VCaP (cell line): ENCODE results near the gene GPX7.
"Not testable (repeated sequence)": the region's sequence is repeated elsewhere in the genome, so short reads cannot be mapped to it uniquely, and the experiment has no call there.

ENCODE experiments used
- H3K27ac ChIP-seq: fragments of 450-650 bp; 2 replicates; pipeline ENCODE4 v1.5.1; 2017
- CTCF ChIP-seq: fragments of 450-650 bp; conservative IDR thresholded peaks from 2 replicates; pipeline ENCODE4 v1.5.1; 2017; ENCODE audit warnings: mild to moderate bottlenecking, moderate library complexity

GPX7 gene

DNA sequence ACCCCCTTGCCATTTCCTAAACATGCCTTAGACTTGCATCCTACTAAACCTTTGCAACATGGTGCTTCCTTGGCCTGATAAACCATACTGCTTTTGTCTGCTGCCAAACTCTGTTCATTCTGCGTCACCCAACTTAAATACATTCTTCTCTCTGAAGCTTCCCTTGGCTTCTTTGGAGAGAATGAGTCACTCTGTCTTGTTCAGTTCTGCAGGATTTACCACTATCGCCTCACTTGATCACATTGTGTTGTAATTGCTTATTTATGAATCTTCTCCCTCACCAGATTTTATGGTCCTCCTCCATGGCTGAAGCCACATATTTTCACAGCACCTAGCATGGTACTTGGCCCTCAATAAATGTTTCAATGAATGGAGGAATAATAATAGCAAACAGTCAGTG lies 27.6 kb upstream of the GPX7 start:
- TF ChIP-seq CTCF = no peak
- H3K27ac ChIP-seq = no peak overlapping the region

- H3K27ac ChIP-seq = no peak overlapping the region
- no peak for TF ChIP-seq CTCF
These were observed 26.1 kb upstream of the GPX7 start for GRCh38 chr1:52576074-52576473.

- not testable (repeated sequence) for H3K27ac ChIP-seq
These were observed 24.1 kb upstream of the GPX7 start for GRCh38 chr1:52578066-52578465.

DNA sequence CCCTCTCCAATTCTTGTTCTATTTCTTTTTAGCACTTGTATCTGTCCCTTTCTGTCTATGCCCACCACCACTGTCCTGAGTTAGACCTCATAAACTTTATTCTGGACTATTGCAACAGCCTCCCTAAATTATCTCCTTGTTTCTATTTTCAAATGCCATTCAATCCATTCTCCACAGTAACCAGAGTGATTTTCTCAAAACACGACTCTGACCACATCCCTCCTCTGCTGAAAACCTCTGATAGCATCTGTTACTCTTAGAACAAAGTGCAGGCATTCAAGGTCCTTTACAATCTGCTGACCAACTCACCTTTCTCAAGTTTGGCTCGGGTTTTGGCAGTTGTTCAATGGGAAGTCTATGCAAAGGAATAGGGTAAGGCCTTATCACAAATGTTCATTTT lies 22.8 kb upstream of the GPX7 start:
- no peak overlapping the region for H3K27ac ChIP-seq
- no peak for TF ChIP-seq CTCF

DNA sequence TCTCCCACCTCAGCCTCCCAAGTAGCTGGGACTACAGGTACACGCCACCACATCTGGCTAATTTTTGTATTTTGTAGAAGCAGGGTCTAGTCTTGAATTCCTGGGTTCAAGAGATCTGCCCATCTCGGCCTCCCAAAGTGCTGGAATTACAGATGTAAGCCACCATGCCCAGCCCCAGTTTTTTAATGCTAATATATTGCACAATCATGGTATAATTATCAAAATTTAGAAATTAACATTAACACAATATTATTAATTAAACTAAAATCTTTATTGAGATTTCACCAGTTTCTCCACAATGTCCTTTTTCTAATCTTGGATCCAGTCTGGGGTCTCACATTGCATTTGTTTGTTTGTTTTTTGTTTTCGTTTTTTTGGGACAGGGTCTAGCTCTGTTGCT lies 21.9 kb upstream of the GPX7 start:
- H3K27ac ChIP-seq = no peak overlapping the region
- TF ChIP-seq CTCF = no peak

DNA sequence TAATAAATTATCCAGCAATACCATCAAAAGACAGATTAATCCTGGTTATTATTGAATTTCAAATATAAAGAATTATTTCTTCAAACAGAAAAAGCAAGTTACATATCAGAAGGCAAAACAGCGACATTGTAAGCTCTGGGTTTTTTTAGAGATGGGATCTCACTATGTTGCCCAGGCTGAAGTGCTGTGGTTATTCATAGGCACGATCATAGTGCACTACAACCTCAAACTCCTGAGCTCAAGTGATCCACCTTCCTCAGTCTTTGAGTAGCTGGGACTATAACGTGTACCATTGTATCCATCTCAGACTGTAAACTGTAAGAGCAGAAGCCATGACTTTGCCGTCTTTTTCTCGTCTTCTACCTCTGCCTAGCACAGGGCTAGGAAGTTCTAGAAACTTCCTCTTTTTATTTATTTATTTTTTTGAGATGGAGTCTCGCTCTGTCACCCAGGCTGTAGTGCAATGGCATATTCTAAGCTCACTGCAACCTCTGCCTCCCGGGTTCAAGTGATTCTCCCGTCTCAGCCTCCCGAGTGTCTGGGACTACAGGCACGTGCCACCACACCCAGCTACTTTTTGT lies 20.0 kb upstream of the GPX7 start:
- no peak for TF ChIP-seq CTCF
- no peak overlapping the region for H3K27ac ChIP-seq

DNA sequence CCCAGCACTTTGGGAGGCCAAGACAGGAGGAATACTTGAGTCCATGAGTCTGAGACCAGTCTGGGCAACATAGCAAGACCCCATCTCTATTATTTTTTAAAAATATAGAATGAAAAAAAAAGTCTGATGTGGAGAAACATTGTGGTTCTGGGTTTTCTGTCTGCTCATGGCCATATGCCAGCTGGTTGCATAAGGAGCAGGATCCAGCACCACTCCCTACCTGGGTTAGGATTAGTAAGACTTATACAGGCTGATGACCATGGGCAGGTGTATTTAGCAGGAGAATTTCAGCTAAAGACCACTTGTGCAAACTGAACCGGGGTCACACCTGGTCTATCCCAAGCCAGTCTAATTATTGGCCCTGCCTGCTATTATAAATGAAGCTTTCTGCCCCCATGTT lies 16.7 kb upstream of the GPX7 start:
- no peak overlapping the region for H3K27ac ChIP-seq
- no peak for TF ChIP-seq CTCF

DNA sequence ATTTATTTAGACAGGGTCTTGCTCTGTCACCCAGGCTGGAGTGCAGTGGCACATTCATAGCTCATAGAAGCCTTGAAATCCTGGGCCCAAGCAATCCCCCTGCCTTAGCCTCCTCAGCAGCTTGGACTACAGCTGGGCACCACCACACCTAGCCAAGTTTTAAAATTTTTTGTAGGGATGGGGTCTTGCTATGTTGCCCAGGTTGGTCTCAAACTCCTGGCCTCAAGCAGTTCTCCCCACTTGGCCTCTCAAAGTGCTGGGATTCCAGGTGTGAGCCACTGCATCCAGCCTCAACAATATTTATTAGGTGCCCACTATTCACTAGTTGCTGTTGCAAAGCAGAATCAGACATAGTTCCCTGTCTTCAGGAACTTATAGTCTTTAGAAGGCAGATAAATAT lies 14.1 kb upstream of the GPX7 start:
- no peak overlapping the region for H3K27ac ChIP-seq
- no peak for TF ChIP-seq CTCF
